Measurements from ENCODE around the gene MARCHF6.

DNA sequence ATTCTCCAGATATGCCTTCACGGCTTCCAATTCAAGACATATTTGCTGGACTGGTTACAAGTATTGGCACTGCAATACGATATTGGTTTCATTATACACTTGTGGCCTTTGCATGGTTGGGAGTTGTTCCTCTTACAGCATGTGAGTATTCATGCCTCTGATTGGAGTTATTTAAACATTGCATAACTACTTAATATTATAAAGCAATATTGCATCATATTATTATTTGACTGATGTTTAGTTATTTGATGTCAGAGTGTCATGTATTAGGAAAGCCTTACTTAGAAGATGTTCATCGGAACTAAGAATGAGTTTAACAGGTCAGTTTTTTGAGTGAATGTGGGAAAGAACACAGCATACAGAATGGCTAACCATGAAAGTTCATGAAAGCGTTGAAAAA is 28.3 kb downstream of the MARCHF6 start:
- TF ChIP-seq, protein P1, sequence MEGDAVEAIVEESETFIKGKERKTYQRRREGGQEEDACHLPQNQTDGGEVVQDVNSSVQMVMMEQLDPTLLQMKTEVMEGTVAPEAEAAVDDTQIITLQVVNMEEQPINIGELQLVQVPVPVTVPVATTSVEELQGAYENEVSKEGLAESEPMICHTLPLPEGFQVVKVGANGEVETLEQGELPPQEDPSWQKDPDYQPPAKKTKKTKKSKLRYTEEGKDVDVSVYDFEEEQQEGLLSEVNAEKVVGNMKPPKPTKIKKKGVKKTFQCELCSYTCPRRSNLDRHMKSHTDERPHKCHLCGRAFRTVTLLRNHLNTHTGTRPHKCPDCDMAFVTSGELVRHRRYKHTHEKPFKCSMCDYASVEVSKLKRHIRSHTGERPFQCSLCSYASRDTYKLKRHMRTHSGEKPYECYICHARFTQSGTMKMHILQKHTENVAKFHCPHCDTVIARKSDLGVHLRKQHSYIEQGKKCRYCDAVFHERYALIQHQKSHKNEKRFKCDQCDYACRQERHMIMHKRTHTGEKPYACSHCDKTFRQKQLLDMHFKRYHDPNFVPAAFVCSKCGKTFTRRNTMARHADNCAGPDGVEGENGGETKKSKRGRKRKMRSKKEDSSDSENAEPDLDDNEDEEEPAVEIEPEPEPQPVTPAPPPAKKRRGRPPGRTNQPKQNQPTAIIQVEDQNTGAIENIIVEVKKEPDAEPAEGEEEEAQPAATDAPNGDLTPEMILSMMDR (IDR thresholded peaks at IDR 0.05; ENCODE audit: low read depth, low read length): no peak
- no peak for TF ChIP-seq EZH2phosphoT487 (IDR thresholded peaks at IDR 0.05; ENCODE audit: low read depth)

All from OCI-LY3 (cell line).